Vagina (tissue), 2 donors: ENCODE data around the gene IFNK.

Experiments used
- POLR2A ChIP-seq, 2 donors: fragments of 450-650 bp; IDR thresholded peaks; one replicate each; pipeline ENCODE4 v1.6.1; 2017; ENCODE audit warnings: antibody characterized with exemption in 2 of 2, mild to moderate bottlenecking in 2 of 2, moderate library complexity in 2 of 2
- POLR2AphosphoS5 ChIP-seq, 2 donors: sonication (generic); formaldehyde crosslinking; IDR thresholded peaks; one replicate each; pipeline ENCODE4 v1.9.0; 2017; ENCODE audit warnings: antibody characterized with exemption in 2 of 2, mild to moderate bottlenecking in 2 of 2, low read depth in 1 of 2; ENCODE audit not compliant: insufficient read depth in 1 of 2
- TF ChIP-seq, protein P1 (sequence below), 3 experiments: fragments of 450-650 bp in 2 of 3; fragments of 200-600 bp in 1 of 3; sonication (generic) in 1 of 3; IDR thresholded peaks; one replicate each; pipeline ENCODE4 v1.5.1; 2017 to 2019; ENCODE audit warnings: antibody characterized with exemption in 3 of 3, mild to moderate bottlenecking in 2 of 3, moderate library complexity in 2 of 3

DNA sequence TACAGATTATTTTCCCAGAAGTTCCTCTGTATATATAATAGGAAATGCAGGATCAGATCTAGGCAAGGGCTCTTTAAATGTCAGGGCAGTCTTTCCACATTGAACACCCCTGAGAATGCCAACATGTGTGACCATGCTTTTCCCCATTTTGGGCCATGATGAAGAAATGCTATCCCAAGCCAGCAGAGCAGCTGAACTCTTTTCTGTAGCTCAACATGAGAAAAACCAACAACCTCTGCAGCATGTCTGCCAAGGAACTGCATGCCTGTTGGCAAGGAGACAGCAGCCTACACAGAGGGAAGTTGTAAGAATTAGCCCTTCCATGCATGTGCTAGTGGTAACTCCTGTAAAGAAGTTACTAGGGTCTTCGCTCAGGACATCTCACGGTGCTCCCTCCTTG is 9.5 kb upstream of the IFNK start:
- no peak for TF ChIP-seq POLR2A (IDR thresholded peaks at IDR 0.05)
- TF ChIP-seq, protein P1, sequence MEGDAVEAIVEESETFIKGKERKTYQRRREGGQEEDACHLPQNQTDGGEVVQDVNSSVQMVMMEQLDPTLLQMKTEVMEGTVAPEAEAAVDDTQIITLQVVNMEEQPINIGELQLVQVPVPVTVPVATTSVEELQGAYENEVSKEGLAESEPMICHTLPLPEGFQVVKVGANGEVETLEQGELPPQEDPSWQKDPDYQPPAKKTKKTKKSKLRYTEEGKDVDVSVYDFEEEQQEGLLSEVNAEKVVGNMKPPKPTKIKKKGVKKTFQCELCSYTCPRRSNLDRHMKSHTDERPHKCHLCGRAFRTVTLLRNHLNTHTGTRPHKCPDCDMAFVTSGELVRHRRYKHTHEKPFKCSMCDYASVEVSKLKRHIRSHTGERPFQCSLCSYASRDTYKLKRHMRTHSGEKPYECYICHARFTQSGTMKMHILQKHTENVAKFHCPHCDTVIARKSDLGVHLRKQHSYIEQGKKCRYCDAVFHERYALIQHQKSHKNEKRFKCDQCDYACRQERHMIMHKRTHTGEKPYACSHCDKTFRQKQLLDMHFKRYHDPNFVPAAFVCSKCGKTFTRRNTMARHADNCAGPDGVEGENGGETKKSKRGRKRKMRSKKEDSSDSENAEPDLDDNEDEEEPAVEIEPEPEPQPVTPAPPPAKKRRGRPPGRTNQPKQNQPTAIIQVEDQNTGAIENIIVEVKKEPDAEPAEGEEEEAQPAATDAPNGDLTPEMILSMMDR (IDR thresholded peaks at IDR 0.05): no peak
- TF ChIP-seq POLR2AphosphoS5 (IDR thresholded peaks at IDR 0.05; ENCODE audit: insufficient read depth in 1 of 2, low read depth in 1 of 2): no peak
